ENCODE results near the gene DMXL2. TPM values are rescaled to one million over a fixed set of nuclear protein-coding genes. Genes with fewer than 3 reads are reported as not detected.

DMXL2 gene
- total and polyA plus RNA-seq, 9 of the 15 experiments (the other 6 are each of a cell fraction or from before 2014, with no cell fraction given), result 9.3 to 57.7 (median 30.7) TPM

GRCh38 chr15:51577636-51578304 is 44.8 kb downstream of the DMXL2 start (continued):
- TF ChIP-seq BCLAF1 (IDR thresholded peaks at IDR 0.05; ENCODE audit: borderline replicate concordance in 1 of 2, control insufficient read depth in 1 of 2, low read depth in 2 of 2, low read length in 1 of 2) (no peak), DPF2 (IDR thresholded peaks at IDR 0.05) (peak; percentile 58), BHLHE40 (IDR thresholded peaks at IDR 0.05; ENCODE audit: low read length) (no peak), NCOR1 (IDR thresholded peaks at IDR 0.05) (0 out of 2 replicates have a peak, but pooled peaks have one; percentile 21), MXI1 (IDR thresholded peaks at IDR 0.05; ENCODE audit: low read depth, low read length) (no peak), HMBOX1 (IDR thresholded peaks at IDR 0.05) (peak; percentile 93), ZNF253 (CRISPR knock-in tag; conservative IDR thresholded peaks at IDR 0.05) (no peak), NEUROD1 (IDR thresholded peaks at IDR 0.05; ENCODE audit: borderline replicate concordance, low read depth, low read length, partially characterized antibody) (no peak), SLC30A9 (CRISPR knock-in tag; IDR thresholded peaks at IDR 0.05) (no peak), TAF9B (IDR thresholded peaks at IDR 0.05; ENCODE audit: partially characterized antibody) (no peak), MBD2 (IDR thresholded peaks at IDR 0.05; ENCODE audit: borderline replicate concordance, low read depth) (no peak), TCFL5 (CRISPR knock-in tag; conservative IDR thresholded peaks at IDR 0.05) (no peak), ZNF589 (CRISPR knock-in tag; IDR thresholded peaks at IDR 0.05; ENCODE audit: low read depth) (0 out of 2 replicates have a peak, but pooled peaks have one; percentile 25), SMARCA4 (IDR thresholded peaks at IDR 0.05) (0 out of 2 replicates have a peak, but pooled peaks have one; percentile 12), ZNF717 (CRISPR knock-in tag; IDR thresholded peaks at IDR 0.05) (no peak), ATF7 (IDR thresholded peaks at IDR 0.05) (no peak), TAF15 (IDR thresholded peaks at IDR 0.05; ENCODE audit: low read depth, low read length) (no peak), ZNF175 (CRISPR knock-in tag; IDR thresholded peaks at IDR 0.05; ENCODE audit: low read depth) (peak; percentile 20; the same call in 1 of the 2 replicates), ARID1B (IDR thresholded peaks at IDR 0.05) (peak; percentile 67), WHSC1 (IDR thresholded peaks at IDR 0.05; ENCODE audit: low read length) (no peak), ATF6 (CRISPR knock-in tag; IDR thresholded peaks at IDR 0.05) (no peak), MCM2 (IDR thresholded peaks at IDR 0.05; ENCODE audit: low read depth) (no peak), ZNF644 (tag; IDR thresholded peaks at IDR 0.05; ENCODE audit: low read depth) (peak; percentile 43; the same call in 1 of the 2 replicates), ZNF830 (CRISPR knock-in tag; IDR thresholded peaks at IDR 0.05) (no peak), SREBF1 (IDR thresholded peaks at IDR 0.05; ENCODE audit: borderline replicate concordance, low read depth, low read length) (no peak)
